Ectodermal cell (in vitro differentiated cells): ENCODE measurements around the gene CDK6.

Experiments used
- H3K27ac ChIP-seq: 2 replicates; pipeline ENCODE4 v1.7.0; 2013; ENCODE audit warnings: mild to moderate bottlenecking, low read depth, low read length; ENCODE audit not compliant: insufficient read depth, poor library complexity, severe bottlenecking
- H3K27me3 ChIP-seq: 2 replicates; pipeline ENCODE4 v1.7.0; 2013; ENCODE audit warnings: mild to moderate bottlenecking, low read length; ENCODE audit not compliant: insufficient read depth, control insufficient read depth, poor library complexity, severe bottlenecking
- H3K36me3 ChIP-seq: one replicate; pipeline ENCODE4 v1.7.0; 2013; ENCODE audit warnings: low read length; ENCODE audit not compliant: control insufficient read depth, insufficient read depth
- H3K4me1 ChIP-seq: one replicate; pipeline ENCODE4 v1.7.0; 2013; ENCODE audit warnings: low read length; ENCODE audit not compliant: control insufficient read depth, insufficient read depth
- H3K4me3 ChIP-seq: 2 replicates; pipeline ENCODE4 v1.7.0; 2013; ENCODE audit warnings: low read depth, low read length, control low read depth; ENCODE audit not compliant: insufficient read depth
- H3K9me3 ChIP-seq: 2 replicates; pipeline ENCODE4 v1.7.0; 2013; ENCODE audit warnings: mild to moderate bottlenecking, low read length, moderate library complexity; ENCODE audit not compliant: control insufficient read depth
- WGBS, 2 experiments: methylation state at CpG; one replicate each; pipeline ENCODE4 v1.1.7; 2013; ENCODE audit warnings: missing lambda C conversion rate in 2 of 2; 5-methylcytosine and 5-hydroxymethylcytosine counted together

CDK6 gene

DNA sequence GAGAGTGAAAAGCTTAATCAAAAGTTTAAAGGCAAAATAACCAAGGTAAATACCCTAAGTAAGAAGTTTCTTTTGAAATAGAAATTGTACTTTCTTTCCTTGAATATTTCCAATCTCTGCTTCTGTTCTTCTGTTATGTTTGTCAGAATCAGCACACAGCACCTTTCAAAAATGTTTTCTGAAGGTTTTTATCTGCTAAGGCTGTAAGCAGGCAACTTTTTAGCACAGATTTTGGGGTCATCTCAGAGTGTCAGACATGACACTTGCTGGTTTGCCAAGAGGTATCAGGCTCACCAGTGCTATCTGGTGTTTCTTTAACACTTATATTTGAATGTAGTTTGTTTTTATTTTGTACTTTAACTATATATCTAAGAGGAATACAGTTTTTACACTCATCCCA is 94.2 kb downstream of the CDK6 start:
- no peaks in the 10 kb centered on the region for H3K36me3 ChIP-seq
- H3K9me3 ChIP-seq, result no peaks in the 10 kb centered on the region
- no peak overlapping the region for H3K27ac ChIP-seq
- H3K27me3 ChIP-seq, result no peaks in the 10 kb centered on the region
- H3K4me3 ChIP-seq, result no peak overlapping the region
- H3K4me1 ChIP-seq, result no peaks in the 10 kb centered on the region

DNA sequence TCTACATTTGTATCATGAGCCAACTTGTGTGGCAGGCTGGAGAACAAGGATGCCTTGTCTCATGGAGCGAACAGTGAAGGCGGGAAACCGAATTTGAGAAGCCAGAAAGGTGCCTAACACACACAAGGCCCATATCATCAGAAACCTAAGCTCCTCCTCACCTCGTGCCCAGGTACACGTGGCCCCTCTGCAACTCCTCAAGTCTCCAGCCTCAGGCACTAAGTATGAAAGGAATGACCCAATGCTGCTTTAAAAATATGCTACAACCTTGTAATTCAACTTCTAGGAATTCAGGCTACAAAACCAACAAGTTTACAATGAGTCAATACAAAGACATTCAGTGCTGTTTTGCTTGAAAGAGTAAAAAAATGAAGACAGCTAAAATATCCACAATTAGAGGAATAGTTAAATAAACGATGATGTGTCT is 95.7 kb downstream of the CDK6 start:
- WGBS, 2 experiments, result 80 to 81% methylated on average over 6 of the region's 6 CpGs
- Histone ChIP-seq H3K4me1 (no peaks in the 10 kb centered on the region), H3K9me3 (no peaks in the 10 kb centered on the region), H3K4me3 (no peak overlapping the region), H3K36me3 (no peaks in the 10 kb centered on the region), H3K27ac (no peak overlapping the region), H3K27me3 (no peaks in the 10 kb centered on the region)

DNA sequence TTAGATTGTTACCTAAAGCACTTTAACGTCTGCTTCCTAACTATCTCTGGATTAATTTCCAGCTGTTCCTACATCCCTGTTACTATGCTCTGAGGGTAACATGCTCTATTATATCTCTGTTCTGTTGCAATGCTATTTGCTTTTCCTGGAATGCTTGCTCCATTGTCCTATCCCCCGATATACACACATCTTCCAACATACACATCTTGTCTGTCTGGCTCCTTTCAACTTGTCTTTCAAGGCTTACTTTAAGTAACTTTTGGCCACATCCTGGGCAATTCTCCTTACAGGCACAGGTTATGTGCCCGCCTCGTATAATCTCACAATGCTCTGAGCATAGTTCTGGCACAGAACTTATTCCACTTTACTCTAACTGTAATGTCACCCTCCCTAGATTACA is 96.2 kb downstream of the CDK6 start:
- no peaks in the 10 kb centered on the region for H3K4me1 ChIP-seq
- 92 to 97% methylated on average over 4 of the region's 4 CpGs for WGBS, 2 experiments
- no peaks in the 10 kb centered on the region for H3K9me3 ChIP-seq
- H3K27me3 ChIP-seq, result no peaks in the 10 kb centered on the region
- no peak overlapping the region for H3K4me3 ChIP-seq
- H3K36me3 ChIP-seq, result no peaks in the 10 kb centered on the region
- H3K27ac ChIP-seq, result no peak overlapping the region

DNA sequence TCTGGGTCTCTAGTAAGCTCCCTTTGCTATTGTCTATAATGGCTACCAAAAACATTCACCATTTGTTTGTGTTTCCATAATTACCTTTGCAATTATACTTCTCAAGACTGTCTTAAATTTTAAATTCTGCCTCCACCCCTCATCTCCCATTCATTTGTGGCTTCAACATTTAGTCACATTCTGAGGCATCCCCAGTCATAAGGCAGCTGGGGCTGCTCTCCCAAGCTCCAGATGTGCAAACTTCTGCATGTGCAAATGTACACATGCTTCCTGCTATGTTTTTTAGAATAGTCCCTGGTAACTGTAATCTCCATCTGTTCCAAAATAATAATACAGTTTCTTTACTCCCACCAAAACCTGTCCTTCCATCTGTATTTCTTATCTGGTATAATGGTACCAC is 97.3 kb downstream of the CDK6 start:
- H3K4me3 ChIP-seq, result no peak overlapping the region
- no peaks in the 10 kb centered on the region for H3K36me3 ChIP-seq
- H3K27me3 ChIP-seq, result no peaks in the 10 kb centered on the region
- no peaks in the 10 kb centered on the region for H3K9me3 ChIP-seq
- H3K27ac ChIP-seq, result no peak overlapping the region
- H3K4me1 ChIP-seq, result no peaks in the 10 kb centered on the region

DNA sequence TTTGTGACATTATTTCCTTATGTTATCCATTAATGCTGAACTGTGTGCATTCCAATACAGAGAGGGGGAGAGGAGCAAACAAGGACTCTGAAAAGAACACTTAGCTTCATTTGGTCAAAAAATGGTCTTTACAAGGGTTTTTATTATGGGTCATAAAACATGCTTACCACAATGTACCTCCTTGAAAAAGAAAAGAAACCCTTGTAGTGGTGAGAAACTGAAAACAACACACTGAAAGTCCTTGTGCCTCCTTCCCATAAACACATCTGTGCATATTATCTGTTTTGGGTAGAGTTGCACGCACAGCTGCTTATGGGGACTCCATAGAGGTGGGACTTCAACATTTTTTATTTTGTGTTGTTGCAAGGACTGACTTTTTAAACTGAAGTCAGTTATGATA is 98.7 kb downstream of the CDK6 start:
- WGBS, 2 experiments, result 86 to 100% methylated on average over 1 of the region's 1 CpG
- Histone ChIP-seq H3K4me3 (no peak overlapping the region), H3K27me3 (no peaks in the 10 kb centered on the region), H3K36me3 (no peaks in the 10 kb centered on the region), H3K27ac (no peak overlapping the region), H3K9me3 (no peaks in the 10 kb centered on the region), H3K4me1 (no peaks in the 10 kb centered on the region)

DNA sequence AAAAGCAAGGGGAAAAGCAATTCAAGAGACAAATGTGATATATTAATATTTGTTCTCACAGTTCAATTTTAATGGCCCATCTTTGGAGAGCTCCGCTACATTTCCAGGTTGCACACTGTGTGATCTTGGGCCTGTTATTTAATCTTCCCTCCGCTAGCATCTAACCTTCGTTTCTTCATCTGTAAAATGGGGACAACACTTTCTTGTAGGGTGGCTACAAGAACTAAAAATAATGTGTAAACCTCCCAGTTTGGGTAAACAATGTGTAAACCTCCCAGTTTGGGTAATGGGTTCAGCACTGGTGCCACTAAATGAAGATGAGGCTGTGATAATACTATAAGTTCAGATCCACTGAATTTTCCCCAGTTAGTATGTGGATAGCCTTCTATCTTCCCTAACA is 99.5 kb downstream of the CDK6 start:
- no peak overlapping the region for H3K4me3 ChIP-seq
- WGBS, 2 experiments, result 93 to 100% methylated on average over 2 to 3 of the region's 3 CpGs
- no peaks in the 10 kb centered on the region for H3K9me3 ChIP-seq
- H3K4me1 ChIP-seq, result no peaks in the 10 kb centered on the region
- no peaks in the 10 kb centered on the region for H3K36me3 ChIP-seq
- no peaks in the 10 kb centered on the region for H3K27me3 ChIP-seq
- no peak overlapping the region for H3K27ac ChIP-seq

DNA sequence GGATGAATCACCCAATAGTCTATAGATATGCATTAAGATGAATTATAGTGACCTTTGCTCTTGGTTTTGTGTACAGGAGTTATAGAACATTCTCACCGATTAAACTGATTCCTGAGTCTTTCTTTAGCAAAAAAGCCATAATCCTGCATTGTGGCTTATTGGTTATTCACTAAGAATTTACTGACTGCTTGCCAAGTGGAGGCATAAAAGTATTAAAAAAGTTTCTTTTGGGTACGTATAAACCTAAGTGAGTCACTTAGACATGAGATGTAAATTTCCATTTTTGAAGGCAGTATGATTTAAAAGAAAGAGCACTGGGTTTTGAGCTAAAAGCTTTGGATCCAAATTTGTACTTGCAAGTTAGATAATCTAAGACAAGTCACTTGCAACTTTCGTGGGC is 100.7 kb downstream of the CDK6 start:
- Histone ChIP-seq H3K27me3 (no peaks in the 10 kb centered on the region), H3K36me3 (no peaks in the 10 kb centered on the region), H3K9me3 (no peaks in the 10 kb centered on the region), H3K4me3 (no peak overlapping the region), H3K4me1 (no peaks in the 10 kb centered on the region), H3K27ac (no peak overlapping the region)
- WGBS, 2 experiments, result 94 to 97% methylated on average over 2 of the region's 3 CpGs

DNA sequence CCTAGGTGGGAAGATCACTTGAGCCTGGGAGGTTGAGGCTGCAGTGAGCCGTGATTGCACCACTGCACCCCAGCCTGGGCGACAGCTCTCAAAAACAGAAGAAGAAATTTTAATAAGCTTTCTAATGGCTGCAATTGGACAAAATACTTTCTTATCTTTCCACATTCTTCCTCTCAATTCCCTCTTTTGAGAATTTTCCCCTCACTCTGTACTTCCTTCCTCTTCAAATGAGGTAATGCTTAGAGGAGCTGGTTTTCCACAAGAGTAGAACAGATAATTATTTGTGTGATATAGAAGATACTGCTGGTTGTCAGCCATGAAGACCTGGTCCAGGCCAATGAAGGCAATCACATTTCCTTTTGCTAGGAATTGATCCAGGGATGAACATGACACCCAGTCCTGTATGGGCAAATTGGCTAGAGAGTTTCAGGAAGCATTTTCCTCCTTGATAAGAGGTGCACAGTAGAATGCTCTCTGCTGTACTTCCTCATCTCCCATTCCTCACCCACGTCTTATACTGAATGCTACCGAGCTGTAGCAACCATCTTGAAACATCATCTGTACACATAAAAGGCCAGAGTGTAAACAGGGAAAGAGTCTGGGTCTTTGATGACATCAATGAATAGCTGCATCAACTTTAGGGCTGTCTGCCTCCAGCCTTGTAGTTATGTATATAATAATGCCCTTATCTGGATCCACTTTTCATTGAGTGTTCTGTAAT is 103.9 kb downstream of the CDK6 start:
- no peaks in the 10 kb centered on the region for H3K27me3 ChIP-seq
- H3K36me3 ChIP-seq, result no peaks in the 10 kb centered on the region
- H3K27ac ChIP-seq, result no peak overlapping the region
- WGBS, 2 experiments, result 89 to 91% methylated on average over 4 of the region's 4 CpGs
- no peaks in the 10 kb centered on the region for H3K9me3 ChIP-seq
- no peaks in the 10 kb centered on the region for H3K4me1 ChIP-seq
- H3K4me3 ChIP-seq, result no peak overlapping the region

DNA sequence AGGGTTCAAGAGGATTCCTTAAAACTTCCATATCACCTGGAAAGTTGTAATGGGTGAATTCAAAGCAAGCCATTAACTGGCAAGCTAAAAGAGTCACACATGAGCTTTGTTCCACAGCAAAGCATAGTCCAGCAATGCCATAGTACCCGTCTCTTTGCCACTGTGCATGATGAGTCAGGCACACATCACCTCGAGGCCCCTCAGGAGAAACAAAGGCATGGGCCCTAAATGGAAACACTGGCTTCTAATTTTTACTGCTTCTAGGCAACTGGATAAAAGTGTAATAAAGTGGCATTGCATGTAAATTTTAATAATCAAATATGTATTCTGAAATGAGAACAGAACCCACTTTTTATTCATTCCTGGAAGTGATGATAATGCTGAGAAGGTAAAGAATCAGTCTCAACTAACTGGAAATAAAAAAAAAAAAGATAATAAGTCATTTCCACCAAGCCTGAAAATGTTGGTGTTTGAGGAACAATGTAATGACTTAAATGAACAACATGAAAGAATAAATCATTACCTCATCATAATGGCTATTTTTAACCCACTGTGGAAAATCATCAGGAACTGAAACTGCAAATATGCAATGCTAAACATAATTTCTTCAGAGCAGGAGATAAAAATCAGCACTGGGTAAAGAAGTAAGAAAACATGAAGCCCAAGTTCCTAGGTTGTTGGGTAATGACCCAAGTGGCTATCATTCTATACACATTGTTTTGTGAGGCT is 104.9 kb downstream of the CDK6 start:
- no peak overlapping the region for H3K27ac ChIP-seq
- H3K27me3 ChIP-seq, result no peaks in the 10 kb centered on the region
- H3K4me1 ChIP-seq, result no peaks in the 10 kb centered on the region
- H3K9me3 ChIP-seq, result no peaks in the 10 kb centered on the region
- 95 to 98% methylated on average over 2 of the region's 2 CpGs for WGBS, 2 experiments
- H3K36me3 ChIP-seq, result no peaks in the 10 kb centered on the region
- no peak overlapping the region for H3K4me3 ChIP-seq

DNA sequence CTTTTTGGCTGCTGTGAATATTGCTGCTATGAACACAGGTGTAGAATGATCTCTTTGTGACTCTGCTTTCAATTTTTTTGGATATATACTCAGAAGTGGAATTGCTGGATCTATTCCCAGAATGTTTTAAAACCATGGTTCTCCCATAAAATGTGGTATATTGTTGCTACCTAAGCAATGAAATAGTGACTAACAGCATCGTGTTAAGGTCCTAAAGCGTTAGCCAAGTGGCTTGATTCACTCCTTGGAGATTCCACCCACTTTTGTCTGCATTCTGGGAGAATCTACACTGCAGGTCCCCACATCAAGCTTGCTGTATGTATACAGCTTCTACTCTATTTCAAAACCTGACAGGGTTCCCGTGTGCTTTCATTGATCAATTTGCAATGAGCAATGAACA is 105.6 kb downstream of the CDK6 start:
- Histone ChIP-seq H3K4me1 (no peaks in the 10 kb centered on the region), H3K4me3 (no peak overlapping the region), H3K36me3 (no peaks in the 10 kb centered on the region), H3K9me3 (no peaks in the 10 kb centered on the region), H3K27me3 (no peaks in the 10 kb centered on the region), H3K27ac (no peak overlapping the region)
- WGBS, 2 experiments, result 91 to 93% methylated on average over 3 of the region's 3 CpGs
